Gastroesophageal sphincter (tissue), 3 donors: Measurements from ENCODE around the gene FAM136A.

Source experiments
- CTCF ChIP-seq, 4 experiments: fragments of 200-600 bp in 2 of 4; fragments of 450-650 bp in 2 of 4; sonication (generic) in 1 of 4; IDR thresholded peaks; one replicate each; pipeline ENCODE4 v1.5.1; 2017 to 2019; ENCODE audit warnings: antibody characterized with exemption in 4 of 4, mild to moderate bottlenecking in 2 of 4, moderate library complexity in 2 of 4
- EP300 ChIP-seq: sonication (generic); formaldehyde crosslinking; IDR thresholded peaks from one replicate; pipeline ENCODE4 v1.6.1; 2017; ENCODE audit warnings: antibody characterized with exemption, mild to moderate bottlenecking
- POLR2A ChIP-seq, 2 donors: fragments of 450-650 bp; IDR thresholded peaks; one replicate each; pipeline ENCODE4 v1.6.1; 2017; ENCODE audit warnings: antibody characterized with exemption in 2 of 2, mild to moderate bottlenecking in 2 of 2, moderate library complexity in 1 of 2
- POLR2AphosphoS5 ChIP-seq: sonication (generic); formaldehyde crosslinking; IDR thresholded peaks from one replicate; pipeline ENCODE4 v1.6.1; 2017; ENCODE audit warnings: antibody characterized with exemption

- TF ChIP-seq CTCF (IDR thresholded peaks at IDR 0.05): no peak
- no peak for TF ChIP-seq POLR2AphosphoS5
- TF ChIP-seq POLR2A (IDR thresholded peaks at IDR 0.05): no peak
- TF ChIP-seq EP300: no peak
Observed at GRCh38 chr2:70344195-70344594, 42.3 kb upstream of the FAM136A start.
